SJSA1 (cell line): Measurements from ENCODE around the gene CCPG1. TPM values are rescaled to one million over a fixed set of nuclear protein-coding genes. Genes with fewer than 3 reads are reported as not detected.
"Not testable (repeated sequence)": the region's sequence is repeated elsewhere in the genome, so short reads cannot be mapped to it uniquely, and the experiment has no call there.

Source experiments
- DNase-seq, 2 experiments: peaks; one replicate each; pipeline ENCODE4 v3.0.0-alpha.2; 2015 to 2020; ENCODE audit warnings: low spot score in 2 of 2, low read depth in 1 of 2
- H3K27ac ChIP-seq: fragments of 250-450 bp; sonication (Bioruptor Pico); 2 replicates; pipeline ENCODE4 v1.5.1; 2020; ENCODE audit warnings: mild to moderate bottlenecking, moderate library complexity
- H3K27me3 ChIP-seq: fragments of 250-450 bp; sonication (Bioruptor Pico); replicated peaks from 2 replicates; pipeline ENCODE4 v1.5.1; 2020; ENCODE audit warnings: mild to moderate bottlenecking, moderate library complexity
- H3K36me3 ChIP-seq: fragments of 250-450 bp; sonication (Bioruptor Pico); 2 replicates; pipeline ENCODE4 v1.5.1; 2020; ENCODE audit warnings: mild to moderate bottlenecking
- H3K4me1 ChIP-seq: fragments of 250-450 bp; sonication (Bioruptor Pico); replicated peaks from 2 replicates; pipeline ENCODE4 v1.6.1; 2021; ENCODE audit warnings: mild to moderate bottlenecking
- H3K4me3 ChIP-seq: fragments of 250-450 bp; sonication (Bioruptor Pico); 2 replicates; pipeline ENCODE4 v1.5.1; 2020; ENCODE audit warnings: mild to moderate bottlenecking
- H3K9me3 ChIP-seq: fragments of 250-450 bp; sonication (Bioruptor Pico); replicated peaks from 2 replicates; pipeline ENCODE4 v1.5.1; 2020; ENCODE audit warnings: mild to moderate bottlenecking
- total RNA-seq: library from RNA; depleted of rRNA; stranded (reverse); fragments of >200 nt; shearing (Covaris generic); gene quantifications from 2 replicates; pipeline ENCODE4 v1.2.3, GENCODE V29; 2014

CCPG1 gene
- total RNA-seq, 1 experiment from 2014 or later = 28.2 TPM

- Histone ChIP-seq H3K27ac (peak overlapping the region; percentile 44), H3K4me3 (peak overlapping the region; percentile 67), H3K9me3 (no peaks in the 10 kb centered on the region), H3K36me3 (no peaks in the 10 kb centered on the region; the same call in 1 of the 2 replicates), H3K27me3 (no peaks in the 10 kb centered on the region), H3K4me1 (0 out of 2 replicates have a peak, but pooled peaks cover 2% of the 10 kb centered on the region)
- no peak for DNase-seq
These were observed 604 bp downstream of the CCPG1 start for GRCh38 chr15:55407498-55408011.

- Histone ChIP-seq H3K9me3 (no peaks in the 10 kb centered on the region), H3K4me1 (0 out of 2 replicates have a peak, but pooled peaks cover 2% of the 10 kb centered on the region), H3K4me3 (no peak overlapping the region), H3K27ac (no peak overlapping the region), H3K36me3 (no peaks in the 10 kb centered on the region; the same call in 1 of the 2 replicates), H3K27me3 (no peaks in the 10 kb centered on the region)
- DNase-seq = no peak
These were observed 4.6 kb downstream of the CCPG1 start for GRCh38 chr15:55403531-55403930.

- H3K4me1 ChIP-seq = 0 out of 2 replicates have a peak, but pooled peaks cover 2% of the 10 kb centered on the region
- H3K9me3 ChIP-seq = no peaks in the 10 kb centered on the region
- H3K27ac ChIP-seq = no peak overlapping the region
- H3K4me3 ChIP-seq = no peak overlapping the region
- no peak for DNase-seq
- no peaks in the 10 kb centered on the region for H3K27me3 ChIP-seq
- H3K36me3 ChIP-seq = no peaks in the 10 kb centered on the region
These were observed 5.5 kb downstream of the CCPG1 start for GRCh38 chr15:55402707-55403106.

- Histone ChIP-seq H3K4me1 (no peaks in the 10 kb centered on the region), H3K27me3 (no peaks in the 10 kb centered on the region), H3K36me3 (no peaks in the 10 kb centered on the region), H3K27ac (no peak overlapping the region), H3K9me3 (no peaks in the 10 kb centered on the region), H3K4me3 (no peak overlapping the region)
- DNase-seq = no peak
These were observed 6.3 kb downstream of the CCPG1 start for GRCh38 chr15:55401786-55402246.

GRCh38 chr15:55400050-55400449 is 8.1 kb downstream of the CCPG1 start:
- not testable (repeated sequence) for H3K27me3 ChIP-seq, DNase-seq, H3K36me3 ChIP-seq, H3K27ac ChIP-seq, H3K4me1 ChIP-seq, H3K4me3 ChIP-seq, H3K9me3 ChIP-seq

- Histone ChIP-seq H3K27ac (no peak overlapping the region), H3K36me3 (no peaks in the 10 kb centered on the region), H3K27me3 (no peaks in the 10 kb centered on the region), H3K4me1 (no peaks in the 10 kb centered on the region), H3K9me3 (no peaks in the 10 kb centered on the region), H3K4me3 (no peak overlapping the region)
- DNase-seq = no peak
These were observed 9.9 kb downstream of the CCPG1 start for GRCh38 chr15:55398243-55398642.

- no peaks in the 10 kb centered on the region for H3K36me3 ChIP-seq
- no peaks in the 10 kb centered on the region for H3K9me3 ChIP-seq
- no peak overlapping the region for H3K4me3 ChIP-seq
- no peak for DNase-seq
- H3K4me1 ChIP-seq = no peaks in the 10 kb centered on the region
- no peak overlapping the region for H3K27ac ChIP-seq
- H3K27me3 ChIP-seq = no peaks in the 10 kb centered on the region
These were observed 13.5 kb downstream of the CCPG1 start for GRCh38 chr15:55394694-55395093.

- Histone ChIP-seq H3K4me1 (no peaks in the 10 kb centered on the region; the same call in 1 of the 2 replicates), H3K27ac (no peak overlapping the region), H3K9me3 (no peaks in the 10 kb centered on the region), H3K4me3 (no peak overlapping the region), H3K27me3 (no peaks in the 10 kb centered on the region), H3K36me3 (no peaks in the 10 kb centered on the region; the same call in 1 of the 2 replicates)
- DNase-seq = peak in 1 of 2 experiments; percentile 6
These were observed 18.9 kb downstream of the CCPG1 start for GRCh38 chr15:55389264-55389607.

GRCh38 chr15:55387027-55387426 is 21.1 kb downstream of the CCPG1 start:
- H3K9me3 ChIP-seq = no peaks in the 10 kb centered on the region
- H3K27me3 ChIP-seq = no peaks in the 10 kb centered on the region
- H3K4me1 ChIP-seq = no peaks in the 10 kb centered on the region; the same call in 1 of the 2 replicates
- H3K36me3 ChIP-seq = no peaks in the 10 kb centered on the region; the same call in 1 of the 2 replicates
- DNase-seq = no peak
- H3K27ac ChIP-seq = no peak overlapping the region
- H3K4me3 ChIP-seq = no peak overlapping the region

- H3K4me3 ChIP-seq = no peak overlapping the region
- no peaks in the 10 kb centered on the region for H3K4me1 ChIP-seq
- no peak overlapping the region for H3K27ac ChIP-seq
- no peaks in the 10 kb centered on the region for H3K9me3 ChIP-seq
- H3K36me3 ChIP-seq = no peaks in the 10 kb centered on the region; the same call in 1 of the 2 replicates
- no peaks in the 10 kb centered on the region for H3K27me3 ChIP-seq
- DNase-seq = no peak
These were observed 24.5 kb downstream of the CCPG1 start for GRCh38 chr15:55383687-55384086.

- Histone ChIP-seq H3K4me1 (no peaks in the 10 kb centered on the region), H3K27me3 (no peaks in the 10 kb centered on the region), H3K36me3 (no peaks in the 10 kb centered on the region; the same call in 1 of the 2 replicates), H3K4me3 (no peak overlapping the region), H3K9me3 (no peaks in the 10 kb centered on the region), H3K27ac (no peak overlapping the region)
- no peak for DNase-seq
These were observed 26.6 kb downstream of the CCPG1 start for GRCh38 chr15:55381595-55381994.

- Histone ChIP-seq H3K27ac (no peak overlapping the region), H3K27me3 (no peaks in the 10 kb centered on the region), H3K36me3 (no peaks in the 10 kb centered on the region; the same call in 1 of the 2 replicates), H3K4me1 (no peaks in the 10 kb centered on the region), H3K4me3 (no peak overlapping the region), H3K9me3 (no peaks in the 10 kb centered on the region)
- DNase-seq = no peak
These were observed 29.1 kb downstream of the CCPG1 start for GRCh38 chr15:55379095-55379494.

- no peaks in the 10 kb centered on the region for H3K36me3 ChIP-seq
- H3K27me3 ChIP-seq = no peaks in the 10 kb centered on the region
- H3K27ac ChIP-seq = no peak overlapping the region
- H3K4me1 ChIP-seq = no peaks in the 10 kb centered on the region
- no peak for DNase-seq
- no peak overlapping the region for H3K4me3 ChIP-seq
- H3K9me3 ChIP-seq = no peaks in the 10 kb centered on the region
These were observed 35.3 kb downstream of the CCPG1 start for GRCh38 chr15:55372701-55373440.

GRCh38 chr15:55366981-55367380 is 41.2 kb downstream of the CCPG1 start:
- no peak for DNase-seq
- Histone ChIP-seq H3K9me3 (no peaks in the 10 kb centered on the region), H3K36me3 (no peaks in the 10 kb centered on the region), H3K4me3 (no peak overlapping the region), H3K27me3 (no peaks in the 10 kb centered on the region), H3K4me1 (no peaks in the 10 kb centered on the region), H3K27ac (no peak overlapping the region)
